ENCODE results near the gene HACL1. TPM values are rescaled to one million over a fixed set of nuclear protein-coding genes. Genes with fewer than 3 reads are reported as not detected.

Gene HACL1
- total and polyA plus RNA-seq, 2 donors (not counting 1 experiment from before 2014, with no cell fraction given) = 20.8 to 38.7 TPM

DNA sequence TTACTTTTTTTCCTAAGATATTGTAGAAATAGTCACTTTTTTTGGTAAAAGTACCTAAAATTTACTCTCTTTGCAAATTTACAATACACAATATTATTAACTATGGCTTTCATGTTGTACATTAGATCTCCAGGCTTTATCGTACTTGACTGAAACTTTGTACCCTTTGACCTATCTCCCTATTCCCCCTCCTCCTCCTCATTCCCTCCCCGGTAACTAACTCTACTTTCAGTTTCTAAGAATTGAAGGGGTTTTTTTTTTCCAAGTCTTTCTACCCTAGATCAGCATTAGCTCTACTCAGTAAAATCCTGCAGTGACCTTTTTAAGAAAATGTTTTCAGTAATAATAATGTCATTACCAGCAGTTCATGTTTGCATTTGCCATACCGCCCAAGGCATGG is 10.1 kb downstream of the HACL1 start:
- Mint-ChIP-seq H3K27me3 (no peaks in the 10 kb centered on the region), H3K27ac (no peak overlapping the region), H3K4me3 (no peak overlapping the region), H3K9me3 (ENCODE audit: insufficient read depth) (no peaks in the 10 kb centered on the region), H3K4me1 (no peaks in the 10 kb centered on the region)
- no peak overlapping the region for H3K9ac ChIP-seq (ENCODE audit: low read length)
- H3K9me3 ChIP-seq (ENCODE audit: control extremely low read depth in 1 of 3, control insufficient read depth in 2 of 3, insufficient read depth in 1 of 3, low read length in 2 of 3) = no peaks in the 10 kb centered on the region
- H3K79me2 ChIP-seq (ENCODE audit: control insufficient read depth, insufficient read depth, low read length) = no peaks in the 10 kb centered on the region
- no peaks in the 10 kb centered on the region for H4K20me1 ChIP-seq (ENCODE audit: control insufficient read depth, insufficient read depth, low read length, poor library complexity, severe bottlenecking)
- no peak for ATAC-seq (ENCODE audit: low read depth)
- intact Hi-C loops (cut with micrococcal nuclease) = no loop called here
- CTCF ChIA-PET = no interaction called here
- H2AFZ ChIP-seq (ENCODE audit: insufficient read depth, low read depth, low read length, poor library complexity, severe bottlenecking) = no peak overlapping the region
- H3K36me3 ChIP-seq (replicated peaks in 1 of 2; ENCODE audit: control extremely low read depth in 1 of 2, control insufficient read depth in 1 of 2, extremely low read depth in 1 of 2, insufficient read depth in 2 of 2, low read length in 1 of 2) = peaks cover 0 to 26% of the 10 kb centered on the region in 2 experiments
- TF ChIP-seq EZH2 (IDR thresholded peaks at IDR 0.05; ENCODE audit: borderline replicate concordance, insufficient read depth, low read depth, low read length, poor library complexity, severe bottlenecking) = no peak
- TF ChIP-seq, protein P1, sequence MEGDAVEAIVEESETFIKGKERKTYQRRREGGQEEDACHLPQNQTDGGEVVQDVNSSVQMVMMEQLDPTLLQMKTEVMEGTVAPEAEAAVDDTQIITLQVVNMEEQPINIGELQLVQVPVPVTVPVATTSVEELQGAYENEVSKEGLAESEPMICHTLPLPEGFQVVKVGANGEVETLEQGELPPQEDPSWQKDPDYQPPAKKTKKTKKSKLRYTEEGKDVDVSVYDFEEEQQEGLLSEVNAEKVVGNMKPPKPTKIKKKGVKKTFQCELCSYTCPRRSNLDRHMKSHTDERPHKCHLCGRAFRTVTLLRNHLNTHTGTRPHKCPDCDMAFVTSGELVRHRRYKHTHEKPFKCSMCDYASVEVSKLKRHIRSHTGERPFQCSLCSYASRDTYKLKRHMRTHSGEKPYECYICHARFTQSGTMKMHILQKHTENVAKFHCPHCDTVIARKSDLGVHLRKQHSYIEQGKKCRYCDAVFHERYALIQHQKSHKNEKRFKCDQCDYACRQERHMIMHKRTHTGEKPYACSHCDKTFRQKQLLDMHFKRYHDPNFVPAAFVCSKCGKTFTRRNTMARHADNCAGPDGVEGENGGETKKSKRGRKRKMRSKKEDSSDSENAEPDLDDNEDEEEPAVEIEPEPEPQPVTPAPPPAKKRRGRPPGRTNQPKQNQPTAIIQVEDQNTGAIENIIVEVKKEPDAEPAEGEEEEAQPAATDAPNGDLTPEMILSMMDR (IDR thresholded peaks at IDR 0.05) = no peak
- no peak overlapping the region for H3K4me3 ChIP-seq (ENCODE audit: control extremely low read depth in 1 of 5, extremely low read depth in 1 of 5, insufficient read depth in 1 of 5, low read depth in 2 of 5, low read length in 4 of 5)
- no peak for DNase-seq
- POLR2A ChIA-PET = no interaction called here
- no peak overlapping the region for H3K27ac ChIP-seq (ENCODE audit: low read length in 2 of 2)
- no peak overlapping the region for H3K4me2 ChIP-seq (replicated peaks; ENCODE audit: low read depth, low read length, poor library complexity, severe bottlenecking)
- no peaks in the 10 kb centered on the region for H3K4me1 ChIP-seq (ENCODE audit: control insufficient read depth in 2 of 2, insufficient read depth in 2 of 2, low read length in 2 of 2)
- H3K27me3 ChIP-seq (replicated peaks in 1 of 4; ENCODE audit: control extremely low read depth in 1 of 4, control insufficient read depth in 3 of 4, insufficient read depth in 4 of 4, low read length in 3 of 4) = no peaks in the 10 kb centered on the region
- 80% methylated on average over 1 of the region's 3 CpGs for WGBS (ENCODE audit: insufficient coverage)

DNA sequence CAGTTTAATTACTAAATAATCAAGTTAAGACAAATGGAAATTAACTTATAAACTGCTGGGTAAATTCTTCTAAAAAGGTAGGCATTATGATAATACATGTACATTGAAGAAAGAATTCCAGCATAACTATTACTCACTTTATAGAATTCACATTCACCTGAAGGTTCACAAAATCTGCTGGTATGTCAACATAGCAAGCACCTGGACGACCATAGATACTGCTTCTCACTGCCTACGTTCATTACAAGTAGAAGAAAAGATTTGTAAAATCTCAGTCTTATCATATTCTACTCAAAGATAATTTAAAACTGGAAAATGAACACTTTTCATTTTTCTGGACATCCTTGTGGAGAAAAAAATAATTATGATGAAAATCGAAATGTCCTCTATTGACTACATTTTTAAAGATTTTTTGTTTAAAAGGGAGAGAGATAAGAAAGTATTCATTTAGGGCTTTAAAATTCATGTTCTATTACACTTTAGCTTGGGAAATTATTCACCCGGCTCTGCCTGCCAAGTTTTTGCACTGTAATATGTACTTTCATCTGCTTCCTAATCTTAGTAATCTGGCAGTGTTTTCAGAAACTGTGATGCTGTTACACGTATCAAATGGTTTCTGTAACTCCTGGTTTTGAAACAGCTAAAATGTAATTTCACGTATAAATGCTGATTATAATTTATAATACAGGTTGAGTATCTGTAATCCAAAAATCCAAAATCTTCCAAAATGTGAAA is 16.1 kb downstream of the HACL1 start:
- H3K4me3 Mint-ChIP-seq = no peak overlapping the region
- no peak overlapping the region for H3K27ac Mint-ChIP-seq
- Histone ChIP-seq H3K79me2 (ENCODE audit: control insufficient read depth, insufficient read depth, low read length) (no peaks in the 10 kb centered on the region), H3K4me3 (ENCODE audit: control extremely low read depth in 1 of 5, extremely low read depth in 1 of 5, insufficient read depth in 1 of 5, low read depth in 2 of 5, low read length in 4 of 5) (no peak overlapping the region), H2AFZ (ENCODE audit: insufficient read depth, low read depth, low read length, poor library complexity, severe bottlenecking) (no peak overlapping the region), H3K9ac (ENCODE audit: low read length) (no peak overlapping the region), H3K4me1 (ENCODE audit: control insufficient read depth in 2 of 2, insufficient read depth in 2 of 2, low read length in 2 of 2) (no peaks in the 10 kb centered on the region), H3K9me3 (ENCODE audit: control extremely low read depth in 1 of 3, control insufficient read depth in 2 of 3, insufficient read depth in 1 of 3, low read length in 2 of 3) (no peaks in the 10 kb centered on the region), H3K27ac (ENCODE audit: low read length in 2 of 2) (no peak overlapping the region), H4K20me1 (ENCODE audit: control insufficient read depth, insufficient read depth, low read length, poor library complexity, severe bottlenecking) (no peaks in the 10 kb centered on the region), H3K4me2 (replicated peaks; ENCODE audit: low read depth, low read length, poor library complexity, severe bottlenecking) (no peak overlapping the region), H3K27me3 (replicated peaks in 1 of 4; ENCODE audit: control extremely low read depth in 1 of 4, control insufficient read depth in 3 of 4, insufficient read depth in 4 of 4, low read length in 3 of 4) (no peaks in the 10 kb centered on the region), H3K36me3 (replicated peaks in 1 of 2; ENCODE audit: control extremely low read depth in 1 of 2, control insufficient read depth in 1 of 2, extremely low read depth in 1 of 2, insufficient read depth in 2 of 2, low read length in 1 of 2) (peaks cover 3 to 55% of the 10 kb centered on the region in 2 experiments)
- CTCF ChIA-PET = no interaction called here
- POLR2A ChIA-PET = no interaction called here
- H3K4me1 Mint-ChIP-seq = no peaks in the 10 kb centered on the region
- no peaks in the 10 kb centered on the region for H3K27me3 Mint-ChIP-seq
- intact Hi-C loops (cut with micrococcal nuclease) = no loop called here
- TF ChIP-seq, protein P1 (IDR thresholded peaks at IDR 0.05) = no peak
- TF ChIP-seq EZH2 (IDR thresholded peaks at IDR 0.05; ENCODE audit: borderline replicate concordance, insufficient read depth, low read depth, low read length, poor library complexity, severe bottlenecking) = no peak
- no CpG with 5 or more reads among the region's 6 CpGs for WGBS (ENCODE audit: insufficient coverage)
- no peak for ATAC-seq (ENCODE audit: low read depth)
- DNase-seq = no peak
- H3K9me3 Mint-ChIP-seq (ENCODE audit: insufficient read depth) = no peaks in the 10 kb centered on the region

Measured in B cell (primary cell).